Head of caudate nucleus (tissue), 42 donors: ENCODE results near the gene COL6A1.
"Not testable (repeated sequence)": the region's sequence is repeated elsewhere in the genome, so short reads cannot be mapped to it uniquely, and the experiment has no call there.

ENCODE experiments used
- DNase-seq, 42 donors: peaks; one replicate each; pipeline versions ENCODE4 v3.0.0 to v3.0.0-alpha.2; 2020 to 2021; ENCODE audit warnings: mixed read lengths in 7 of 42
- intact Hi-C: fragments of 100-400 bp; cut with DNase I; formaldehyde crosslinking; loops from one replicate; pipeline ENCODE4 v1.15.0; 2022

COL6A1 gene

GRCh38 chr21:45963232-45963570 is 18.4 kb upstream of the COL6A1 start:
- no peak for DNase-seq
- intact Hi-C loops, result no loop called here

DNA sequence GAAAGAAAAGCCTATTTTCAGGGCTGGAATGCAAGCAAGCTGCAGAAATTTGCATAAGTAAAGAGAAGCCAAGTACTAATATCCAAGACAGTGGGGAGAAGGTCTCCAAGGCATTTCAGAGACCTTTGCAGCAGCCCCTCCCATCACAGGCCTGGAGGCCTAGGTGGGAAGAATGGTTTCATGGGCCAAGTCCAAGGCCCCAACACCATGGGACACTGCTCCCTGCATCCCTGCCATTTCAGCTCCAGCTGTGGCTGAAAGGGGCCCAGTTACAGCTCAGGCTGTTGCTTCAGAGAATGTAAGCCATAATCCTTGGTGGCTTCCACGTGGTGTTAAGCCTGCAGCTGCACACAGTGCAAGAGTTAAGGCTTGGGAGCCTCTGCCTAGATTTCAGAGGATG is 16.9 kb upstream of the COL6A1 start:
- peak in 1 of 42 donors; percentile 6 for DNase-seq
- intact Hi-C loops, result no loop called here

GRCh38 chr21:45965084-45965809 is 16.3 kb upstream of the COL6A1 start:
- DNase-seq, result no peak
- intact Hi-C loops, result no loop called here

GRCh38 chr21:45966791-45967394 is 14.7 kb upstream of the COL6A1 start:
- intact Hi-C loops, result no loop called here
- DNase-seq, result no peak

DNA sequence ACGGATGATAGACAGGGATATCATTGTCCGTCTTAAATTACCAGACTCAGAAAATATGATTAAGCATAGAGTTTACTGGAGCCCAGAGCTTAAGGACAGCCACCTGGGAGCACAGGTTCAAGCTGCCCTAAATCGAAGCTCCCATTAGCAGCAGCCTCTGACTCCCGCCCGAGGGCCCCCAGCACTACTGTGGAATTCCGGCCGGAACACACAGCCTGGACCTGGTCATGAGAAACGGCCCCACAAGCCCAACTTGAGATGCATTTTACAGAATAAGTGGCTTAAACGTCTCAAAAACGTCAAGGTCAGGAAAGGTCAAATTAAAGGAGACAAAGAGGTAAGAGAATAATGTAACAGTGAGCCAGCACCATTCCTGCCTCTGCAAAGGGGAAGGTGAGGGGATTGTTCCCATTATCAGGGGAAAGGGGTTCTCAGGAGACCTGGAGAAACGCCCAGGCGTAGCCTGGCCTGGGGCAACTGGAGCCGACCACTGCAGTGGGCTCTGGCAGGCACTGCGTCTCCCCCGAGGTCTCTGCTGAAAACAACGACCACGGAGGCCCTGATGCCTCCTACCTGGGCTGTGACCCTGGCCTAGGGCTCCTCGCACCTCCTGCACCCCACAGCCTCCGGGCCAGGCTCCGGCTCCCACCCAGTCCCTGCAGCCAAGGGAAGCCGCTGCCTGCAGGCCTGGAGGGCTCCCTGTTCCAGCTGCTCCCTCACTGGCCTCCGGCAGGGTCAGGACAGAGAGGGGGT is 11.5 kb upstream of the COL6A1 start:
- intact Hi-C loops, result no loop called here
- peak in 1 of 42 donors; percentile 7 for DNase-seq

- intact Hi-C loops, result no loop called here
- peak in 29 of 42 donors; percentile 32 to 81 (median 50) for DNase-seq
These were observed 10.6 kb upstream of the COL6A1 start for GRCh38 chr21:45970674-45971615.

DNA sequence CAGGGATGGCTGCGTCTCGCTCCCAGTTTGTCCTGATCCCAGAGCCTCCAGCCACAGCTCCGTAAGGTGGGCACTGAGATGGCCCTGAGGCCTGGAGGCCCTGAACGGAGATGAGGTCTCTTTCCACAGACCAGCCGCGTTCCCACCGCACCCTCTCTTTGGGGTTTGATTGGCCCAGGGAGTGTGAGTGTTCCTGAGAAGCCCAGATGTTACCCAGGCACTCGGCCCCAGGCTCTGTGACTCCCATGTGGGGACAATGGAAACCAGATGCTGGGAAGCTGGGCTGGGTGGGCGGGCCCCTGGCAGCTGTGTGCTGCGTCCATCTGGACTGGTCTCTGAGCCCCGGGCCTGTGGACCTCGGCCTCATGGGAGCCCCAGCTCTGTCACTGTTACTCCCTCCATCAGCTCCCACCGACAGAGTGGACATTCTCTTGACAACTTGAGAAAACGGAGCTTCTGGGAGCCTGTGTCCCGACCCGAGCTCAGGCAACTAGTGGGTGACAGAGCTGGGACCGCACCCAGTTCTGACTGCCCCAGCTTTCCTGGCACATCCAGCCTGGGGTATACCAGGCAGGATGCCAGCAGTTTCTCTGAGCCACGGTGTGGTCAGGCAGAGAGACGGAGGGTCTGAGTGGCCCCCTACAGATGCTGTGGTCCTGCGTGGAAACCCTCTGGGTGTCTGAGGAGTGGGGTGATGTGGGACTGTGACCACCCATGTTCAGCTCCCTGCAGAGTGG is 9.8 kb upstream of the COL6A1 start:
- intact Hi-C loops, result no loop called here
- DNase-seq, result peak in 3 of 42 donors; percentile 10 to 34 (median 12)

- intact Hi-C loops, result no loop called here
- DNase-seq, result no peak
These were observed 9.2 kb upstream of the COL6A1 start for GRCh38 chr21:45972353-45972715.

- DNase-seq, result peak in 3 of 42 donors; percentile 10 to 32 (median 11)
- intact Hi-C loops, result no loop called here
These were observed 8.7 kb upstream of the COL6A1 start for GRCh38 chr21:45972716-45973474.

DNA sequence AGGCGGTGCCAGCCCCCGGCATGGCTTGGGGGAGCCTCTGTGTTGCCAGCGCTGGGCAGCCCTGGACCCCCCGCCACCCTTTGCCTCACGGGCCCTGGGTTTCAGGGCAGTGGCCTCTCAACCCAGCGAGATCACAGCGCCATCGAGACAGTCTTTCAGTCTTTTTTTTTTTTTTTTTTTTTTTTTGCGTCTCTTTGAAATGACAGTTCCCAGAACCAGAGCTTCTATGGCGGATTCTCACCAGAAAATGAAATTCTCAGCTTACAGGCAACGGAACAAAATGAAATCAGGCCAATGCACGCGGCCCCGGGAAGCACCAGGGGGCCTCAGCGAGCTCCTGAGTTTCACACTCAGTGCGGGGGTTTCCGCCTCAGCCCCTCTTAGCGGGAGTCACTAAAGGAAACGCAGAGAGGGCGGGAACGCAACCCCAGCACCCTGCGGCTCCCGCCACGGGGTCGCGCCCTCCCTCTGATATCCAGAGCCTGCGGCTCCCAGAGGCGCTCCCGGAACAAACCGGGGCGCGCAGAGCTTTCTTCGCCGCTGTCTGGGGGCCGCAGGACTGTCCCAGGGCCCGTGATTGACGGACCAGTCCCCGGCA is 8.0 kb upstream of the COL6A1 start:
- intact Hi-C loops, result no loop called here
- DNase-seq, result peak; percentile 46 to 87 (median 68)

GRCh38 chr21:45974073-45975019 is 7.2 kb upstream of the COL6A1 start:
- peak in 8 of 42 donors; percentile 13 to 51 (median 28) for DNase-seq
- intact Hi-C loops, result no loop called here

GRCh38 chr21:45975020-45975666 is 6.4 kb upstream of the COL6A1 start:
- peak in 2 of 42 donors; percentile 9 to 33 for DNase-seq
- intact Hi-C loops, result no loop called here

- DNase-seq, intact Hi-C loops: not testable (repeated sequence)
These were observed 5.7 kb upstream of the COL6A1 start for GRCh38 chr21:45975667-45976409.

- no peak for DNase-seq
- intact Hi-C loops, result no loop called here
These were observed 4.8 kb upstream of the COL6A1 start for GRCh38 chr21:45976701-45977311.

GRCh38 chr21:45977396-45977795 is 4.2 kb upstream of the COL6A1 start:
- intact Hi-C loops, result no loop called here
- no peak for DNase-seq
